NCI-H510A (cell line): ENCODE measurements around the gene ZGLP1.
"Not testable (repeated sequence)": the region's sequence is repeated elsewhere in the genome, so short reads cannot be mapped to it uniquely, and the experiment has no call there.

Experiments used
- DNase-seq: peaks from one replicate; lab custom pipeline; 2025; lab: John Stamatoyannopoulos, UW

Gene ZGLP1

GRCh38 chr19:10309423-10309822, at the start of gene ZGLP1:
TSS of gene ZGLP1 (minus strand) at chr19:10309815.
- no peak for DNase-seq

- no peak for DNase-seq
Observed at GRCh38 chr19:10356431-10356830, 46.8 kb upstream of the ZGLP1 start.

DNA sequence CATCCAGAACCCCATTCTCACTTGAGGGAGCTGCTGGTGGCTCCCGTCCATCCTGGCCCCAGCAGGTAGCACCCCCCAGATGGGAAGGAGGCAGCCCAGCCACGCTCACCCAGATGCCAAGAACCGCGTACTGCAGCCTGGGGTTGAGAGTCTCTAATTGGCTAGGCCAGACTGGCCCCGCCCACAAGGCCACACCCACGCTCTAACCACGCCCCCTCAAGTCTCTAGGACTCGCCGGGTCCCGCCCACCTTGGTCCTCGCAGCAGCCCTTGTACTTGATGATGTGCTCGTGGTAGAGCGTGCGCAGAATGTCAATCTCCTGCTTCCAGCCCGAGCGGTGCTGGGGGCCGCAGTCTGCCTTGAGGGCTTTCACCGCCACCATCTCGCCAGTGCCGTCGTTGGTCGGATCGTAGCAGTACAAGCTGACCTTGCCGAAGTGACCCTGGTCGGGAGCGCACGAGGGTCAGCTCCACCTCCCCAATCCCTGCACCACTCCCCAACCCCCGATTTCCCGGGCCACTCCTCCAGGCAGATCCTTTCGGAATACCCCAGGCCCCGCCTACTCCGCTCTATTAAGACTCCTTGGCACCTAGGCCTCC, 44.3 kb upstream of the ZGLP1 start:
- DNase-seq, result peak; percentile 21

DNA sequence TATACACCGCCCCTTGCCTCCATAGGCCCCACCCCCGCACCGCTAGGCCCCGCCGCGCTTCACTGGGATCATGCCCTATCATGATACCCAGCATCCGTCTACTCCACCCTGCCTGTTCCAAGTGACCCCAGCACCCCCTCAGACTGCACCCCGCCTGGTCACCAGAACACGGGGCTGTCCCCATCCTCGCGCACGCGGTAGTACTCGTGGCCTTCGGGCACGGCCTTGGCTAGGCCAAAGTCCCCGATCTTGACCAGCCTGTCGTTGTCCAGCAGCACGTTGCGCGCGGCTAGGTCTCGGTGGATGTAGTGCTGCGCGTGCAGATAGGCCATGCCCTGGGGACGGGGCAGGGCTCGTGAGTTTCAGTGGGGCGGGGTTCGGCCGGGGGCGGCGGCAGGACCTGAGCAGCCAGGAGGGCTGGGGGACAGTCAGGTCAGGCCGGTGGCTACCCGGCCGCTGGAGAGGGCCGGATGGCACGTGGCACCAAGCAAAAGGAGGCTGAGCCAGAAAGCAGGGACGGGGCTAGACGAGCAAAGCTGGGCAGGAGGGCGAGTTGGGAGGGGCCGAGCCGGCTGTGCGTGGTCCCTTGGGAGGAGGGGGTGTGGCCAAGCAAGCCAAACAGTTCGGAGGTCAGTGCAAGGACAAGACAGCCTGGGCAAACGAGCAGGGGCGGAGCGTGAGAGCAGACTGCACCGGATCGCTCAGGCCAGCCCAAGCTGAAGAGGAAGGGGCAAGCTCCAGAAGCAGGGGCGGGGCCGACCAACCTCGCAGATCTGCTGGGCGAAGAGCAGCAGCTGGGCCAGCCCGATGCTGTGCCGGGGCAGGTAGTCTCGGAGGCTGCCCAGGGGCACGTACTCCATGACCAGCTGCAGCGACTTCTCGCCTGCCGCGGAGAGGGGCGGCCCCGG, 43.4 kb upstream of the ZGLP1 start:
- no peak for DNase-seq

GRCh38 chr19:10346509-10346908, 36.9 kb upstream of the ZGLP1 start:
- no peak for DNase-seq

- DNase-seq, result no peak
Observed at GRCh38 chr19:10344780-10345179, 35.2 kb upstream of the ZGLP1 start.

DNA sequence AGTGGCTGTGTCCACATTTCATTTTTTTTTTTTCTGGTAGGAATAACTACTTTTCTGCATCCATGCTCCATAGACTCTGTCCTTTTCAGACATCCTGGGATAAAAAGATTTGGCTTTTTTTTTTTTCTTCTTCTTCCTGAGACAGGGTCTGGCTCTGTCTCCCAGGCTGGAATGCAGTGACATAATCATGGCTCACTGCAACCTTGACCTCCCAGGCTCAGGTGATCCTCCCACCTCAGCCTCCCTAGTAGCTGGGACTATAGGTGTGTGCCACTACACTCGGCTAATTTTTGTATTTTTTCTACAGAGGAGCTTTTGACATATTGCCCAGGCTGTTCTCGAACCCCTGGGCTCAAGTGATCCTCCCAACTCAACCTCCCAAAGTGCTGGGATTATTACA, 33.9 kb upstream of the ZGLP1 start:
- DNase-seq, result no peak

GRCh38 chr19:10339977-10340376, 30.4 kb upstream of the ZGLP1 start:
- no peak for DNase-seq

- DNase-seq, result no peak
Observed at GRCh38 chr19:10339380-10339960, 29.9 kb upstream of the ZGLP1 start, which contains the start of gene ICAM3. TSS of gene ICAM3 (minus strand) at chr19:10339624. CDS start at chr19:10339614, 10 bp downstream.

- no peak for DNase-seq
Observed at GRCh38 chr19:10338940-10339339, 29.3 kb upstream of the ZGLP1 start.

- DNase-seq, result not testable (repeated sequence)
Observed at GRCh38 chr19:10336725-10337124, 27.1 kb upstream of the ZGLP1 start.

DNA sequence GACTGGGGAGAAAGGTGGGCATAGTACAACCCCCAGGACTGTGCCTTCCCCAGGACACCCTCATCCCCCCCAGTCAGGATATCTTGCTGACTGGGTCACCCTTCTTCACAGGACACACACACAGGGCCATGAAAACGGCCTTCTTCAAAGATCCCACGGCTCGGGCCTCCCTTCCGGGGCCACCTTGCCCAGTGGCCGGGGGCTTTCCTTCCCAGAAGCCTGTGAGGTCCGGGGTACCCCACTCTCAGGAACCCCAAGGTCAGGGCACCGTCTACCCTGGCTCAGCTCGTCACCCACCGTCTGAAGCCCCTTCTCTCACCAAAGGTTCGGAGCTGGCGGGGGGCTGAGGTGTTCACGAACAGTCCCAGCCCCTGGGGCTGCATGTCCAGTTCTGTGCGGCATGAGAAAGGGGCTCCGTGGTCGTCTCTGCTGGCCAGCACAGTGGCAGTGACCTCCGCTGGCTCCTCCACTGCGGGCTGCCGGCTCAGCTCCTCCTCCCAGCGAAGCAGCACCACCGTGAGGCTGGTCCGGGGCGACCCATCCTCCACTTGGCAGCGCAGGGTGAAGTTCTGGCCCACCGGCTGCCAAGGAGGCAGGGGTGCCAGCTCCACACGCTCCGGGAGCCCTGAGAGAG, 25.9 kb upstream of the ZGLP1 start:
- no peak for DNase-seq

- DNase-seq, result peak; percentile 67
Observed at GRCh38 chr19:10334588-10335351, 25.2 kb upstream of the ZGLP1 start.

DNA sequence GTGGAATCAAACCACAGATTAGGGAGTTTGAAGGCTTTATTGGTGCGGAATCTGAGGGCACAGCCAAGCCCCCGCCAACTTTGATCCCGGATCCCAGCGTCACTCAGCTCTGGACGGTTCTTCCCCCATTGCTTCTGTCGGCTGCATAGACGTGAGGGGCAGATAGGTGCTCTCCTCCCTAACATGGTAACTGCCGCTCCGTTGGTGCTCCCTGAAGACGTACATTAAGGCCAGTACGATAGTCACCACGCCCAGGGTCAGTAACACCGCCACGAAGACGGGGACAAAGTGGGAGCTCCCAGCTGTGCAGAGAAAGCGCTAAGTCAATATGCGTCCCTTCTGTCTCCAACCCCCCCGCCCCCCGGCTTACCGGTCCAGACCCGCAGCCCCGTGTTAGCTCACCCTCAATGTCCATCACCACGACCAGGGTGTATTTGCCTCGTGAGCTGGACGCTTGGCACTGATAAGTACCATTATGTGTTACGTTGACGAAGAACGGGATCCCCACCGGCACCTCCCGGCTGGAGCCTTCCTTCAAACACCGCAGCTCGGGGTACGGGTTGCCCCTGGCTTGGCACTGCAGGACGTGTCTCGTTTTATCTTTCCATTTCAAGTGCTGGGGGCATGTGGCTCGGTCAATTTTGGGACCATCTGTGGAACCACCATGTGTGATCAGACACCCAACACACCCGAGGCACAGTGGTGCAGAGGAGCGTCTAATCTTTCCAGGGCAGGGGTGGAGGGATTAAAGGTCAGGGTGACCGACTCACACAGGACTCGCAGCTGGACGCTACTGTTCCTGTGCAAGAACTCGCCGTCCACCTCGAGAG, 24.4 kb upstream of the ZGLP1 start:
- DNase-seq, result no peak

DNA sequence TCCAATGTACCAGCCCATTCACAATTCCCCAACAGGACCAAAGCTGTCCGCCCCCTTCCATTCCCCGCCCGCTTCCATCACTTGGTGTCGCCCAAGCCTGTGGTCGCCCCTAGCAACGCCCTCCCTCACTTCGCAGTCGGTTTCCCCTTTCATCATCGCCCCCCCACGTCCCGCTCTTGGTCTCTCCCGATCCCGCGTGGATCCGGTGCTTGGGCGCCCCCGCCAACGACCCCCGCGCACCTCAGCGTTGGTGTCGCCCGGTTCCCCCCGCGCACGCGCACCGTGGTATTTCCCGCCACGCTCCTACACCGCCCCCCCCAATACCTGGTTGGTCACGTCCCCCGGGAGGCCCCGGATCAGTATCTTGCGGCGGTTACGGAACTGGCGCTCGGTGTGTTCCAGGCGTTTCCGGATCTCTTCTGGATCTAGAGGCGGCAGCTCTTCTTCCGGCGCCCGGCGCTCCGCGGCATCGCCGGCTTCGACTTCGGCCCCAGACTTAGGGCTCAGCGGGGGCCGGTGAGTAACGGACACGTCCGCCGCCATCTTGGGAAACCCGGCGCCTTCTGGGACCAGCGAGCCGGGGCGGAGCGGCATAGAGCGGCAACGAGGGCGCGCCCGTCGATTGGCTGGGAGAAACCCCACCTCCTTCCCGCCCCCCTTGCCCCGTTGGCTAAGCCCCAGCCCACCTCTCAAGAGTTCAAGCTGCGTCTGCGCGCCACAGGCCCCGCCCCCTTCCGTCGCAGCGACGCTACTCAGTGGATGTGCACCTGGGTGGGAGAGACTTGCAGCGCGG, 23.5 kb upstream of the ZGLP1 start, which contains the start of gene RAVER1:
Gene RAVER1 (minus strand): TSS at position 565 of the 793 bp plus-strand sequence. CDS start 22 bp downstream, at position 543.
- DNase-seq, result peak; percentile 99

GRCh38 chr19:10332158-10332964, 22.7 kb upstream of the ZGLP1 start:
- no peak for DNase-seq

- DNase-seq, result no peak
Observed at GRCh38 chr19:10329555-10329954, 19.9 kb upstream of the ZGLP1 start.

DNA sequence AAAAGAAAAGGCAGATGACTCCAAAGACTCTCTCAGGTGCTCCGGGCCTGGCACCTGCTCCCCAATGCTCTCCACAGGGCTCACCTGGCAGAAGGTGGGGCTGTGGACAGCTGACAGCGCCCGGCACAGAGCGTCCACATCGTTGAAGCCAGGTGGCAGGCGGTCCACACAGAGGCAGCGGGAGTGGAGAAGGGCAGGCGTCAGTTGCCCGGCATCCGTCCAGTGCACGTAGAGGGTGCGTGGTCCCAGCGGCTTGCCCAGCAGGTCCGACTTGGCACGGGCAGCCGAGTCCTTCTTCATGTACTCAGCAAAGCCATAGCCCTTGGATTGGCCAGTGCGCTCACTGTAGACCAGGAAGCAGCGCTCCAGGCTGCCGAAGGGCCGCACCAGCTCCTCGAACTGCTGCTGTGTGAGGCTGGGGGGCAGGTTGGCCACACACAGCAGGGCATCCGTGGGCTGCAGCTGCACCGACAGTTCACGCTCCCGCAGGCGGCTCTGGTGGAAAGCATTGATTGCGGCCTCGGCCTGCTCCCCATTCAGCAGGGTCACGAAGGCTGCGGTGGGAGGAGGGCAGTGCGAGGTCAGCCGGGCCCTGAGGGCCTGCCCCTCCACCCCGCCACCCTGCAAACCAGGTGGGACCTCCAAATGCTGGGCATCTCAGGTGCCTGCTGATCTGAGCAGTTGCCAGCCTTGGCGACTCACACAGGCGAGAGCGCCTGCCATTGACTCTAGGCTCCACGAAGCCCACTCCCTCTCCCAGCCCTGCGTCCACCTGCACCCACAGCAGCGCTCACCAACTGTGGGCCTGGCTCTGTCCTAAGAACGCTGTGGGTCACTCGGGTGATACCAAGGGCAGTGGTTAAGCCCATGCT, 19.2 kb upstream of the ZGLP1 start:
- DNase-seq, result no peak
